LNCaP clone FGC (cell line): ENCODE results near the gene B4GALNT3.

Source experiments
- DNase-seq: peaks from one replicate; pipeline ENCODE4 v3.0.0-alpha.2; 2011; ENCODE audit warnings: low read depth
- H3K4me3 ChIP-seq: 2 replicates; pipeline ENCODE4 v1.5.1; 2011; ENCODE audit warnings: mild to moderate bottlenecking, low read depth, low read length, control low read depth
- TF ChIP-seq, protein P1 (sequence below): IDR thresholded peaks from 2 replicates; pipeline ENCODE4 v1.5.1; 2012; ENCODE audit warnings: mild to moderate bottlenecking; ENCODE audit not compliant: control insufficient read depth, insufficient read depth; ENCODE audit errors: extremely low read depth

The B4GALNT3 gene

DNA sequence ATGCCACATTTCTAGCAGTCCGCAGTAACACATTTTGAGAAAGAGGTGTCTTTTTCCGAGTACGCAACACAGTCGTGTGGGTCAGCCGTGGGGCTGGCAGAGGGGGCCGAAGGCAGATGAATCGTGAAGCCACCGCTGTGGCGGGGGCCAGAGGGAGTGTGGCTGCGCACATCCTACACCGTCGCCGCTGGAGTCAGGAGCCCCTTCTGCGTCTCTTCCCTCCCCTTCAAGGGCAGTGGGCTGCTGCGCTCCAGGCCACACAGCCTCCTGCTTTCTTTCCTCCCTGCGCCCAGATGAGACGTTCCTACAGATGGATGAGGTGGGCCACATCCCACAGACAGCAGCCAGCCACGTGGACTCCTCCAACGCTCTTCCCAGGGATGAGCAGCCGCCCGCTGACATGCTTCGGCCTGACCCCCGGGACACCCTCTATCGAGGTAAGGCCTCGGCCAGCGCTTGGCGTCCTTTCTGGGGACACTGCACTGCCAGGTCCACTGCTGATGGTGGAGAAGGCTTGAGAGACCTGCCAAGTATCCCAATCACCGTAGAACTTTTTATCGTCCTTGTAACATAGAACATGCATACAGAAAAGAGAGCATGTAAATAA is 89.8 kb downstream of the B4GALNT3 start:
- DNase-seq = no peak
- H3K4me3 ChIP-seq = no peak overlapping the region
- TF ChIP-seq, protein P1, sequence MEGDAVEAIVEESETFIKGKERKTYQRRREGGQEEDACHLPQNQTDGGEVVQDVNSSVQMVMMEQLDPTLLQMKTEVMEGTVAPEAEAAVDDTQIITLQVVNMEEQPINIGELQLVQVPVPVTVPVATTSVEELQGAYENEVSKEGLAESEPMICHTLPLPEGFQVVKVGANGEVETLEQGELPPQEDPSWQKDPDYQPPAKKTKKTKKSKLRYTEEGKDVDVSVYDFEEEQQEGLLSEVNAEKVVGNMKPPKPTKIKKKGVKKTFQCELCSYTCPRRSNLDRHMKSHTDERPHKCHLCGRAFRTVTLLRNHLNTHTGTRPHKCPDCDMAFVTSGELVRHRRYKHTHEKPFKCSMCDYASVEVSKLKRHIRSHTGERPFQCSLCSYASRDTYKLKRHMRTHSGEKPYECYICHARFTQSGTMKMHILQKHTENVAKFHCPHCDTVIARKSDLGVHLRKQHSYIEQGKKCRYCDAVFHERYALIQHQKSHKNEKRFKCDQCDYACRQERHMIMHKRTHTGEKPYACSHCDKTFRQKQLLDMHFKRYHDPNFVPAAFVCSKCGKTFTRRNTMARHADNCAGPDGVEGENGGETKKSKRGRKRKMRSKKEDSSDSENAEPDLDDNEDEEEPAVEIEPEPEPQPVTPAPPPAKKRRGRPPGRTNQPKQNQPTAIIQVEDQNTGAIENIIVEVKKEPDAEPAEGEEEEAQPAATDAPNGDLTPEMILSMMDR = no peak

- H3K4me3 ChIP-seq = no peak overlapping the region
- TF ChIP-seq, protein P1 = no peak
- DNase-seq = no peak
These were observed 90.9 kb downstream of the B4GALNT3 start for GRCh38 chr12:550473-551260.

- no peak for DNase-seq
- TF ChIP-seq, protein P1 = no peak
- H3K4me3 ChIP-seq = no peak overlapping the region
These were observed 92.7 kb downstream of the B4GALNT3 start for GRCh38 chr12:552466-552865.

DNA sequence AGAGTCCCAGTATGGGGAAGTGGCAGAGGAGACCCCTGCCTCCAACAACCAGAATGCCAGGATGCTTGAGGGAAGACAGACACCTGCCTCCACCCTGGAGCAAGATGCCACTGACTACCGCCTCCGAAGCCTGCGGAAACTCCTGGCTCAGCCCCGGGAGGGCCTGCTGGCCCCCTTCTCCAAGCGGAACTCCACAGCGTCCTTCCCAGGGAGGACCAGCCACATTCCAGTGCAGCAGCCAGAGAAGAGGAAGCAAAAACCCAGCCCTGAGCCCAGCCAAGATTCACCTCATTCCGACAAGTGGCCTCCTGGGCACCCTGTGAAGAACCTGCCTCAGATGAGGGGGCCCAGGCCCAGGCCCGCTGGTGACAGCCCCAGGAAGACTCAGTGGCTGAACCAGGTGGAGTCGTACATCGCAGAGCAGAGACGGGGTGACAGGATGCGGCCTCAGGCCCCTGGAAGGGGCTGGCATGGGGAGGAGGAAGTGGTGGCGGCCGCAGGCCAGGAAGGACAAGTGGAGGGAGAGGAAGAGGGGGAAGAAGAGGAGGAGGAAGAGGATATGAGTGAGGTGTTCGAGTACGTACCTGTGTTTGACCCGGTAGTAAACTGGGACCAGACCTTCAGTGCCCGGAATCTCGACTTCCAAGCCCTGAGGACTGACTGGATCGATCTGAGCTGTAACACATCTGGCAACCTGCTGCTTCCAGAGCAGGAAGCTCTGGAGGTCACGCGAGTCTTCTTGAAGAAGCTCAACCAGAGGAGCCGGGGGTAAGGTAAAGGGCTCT is 93.7 kb downstream of the B4GALNT3 start:
- TF ChIP-seq, protein P1 = no peak
- no peak overlapping the region for H3K4me3 ChIP-seq
- DNase-seq = no peak

DNA sequence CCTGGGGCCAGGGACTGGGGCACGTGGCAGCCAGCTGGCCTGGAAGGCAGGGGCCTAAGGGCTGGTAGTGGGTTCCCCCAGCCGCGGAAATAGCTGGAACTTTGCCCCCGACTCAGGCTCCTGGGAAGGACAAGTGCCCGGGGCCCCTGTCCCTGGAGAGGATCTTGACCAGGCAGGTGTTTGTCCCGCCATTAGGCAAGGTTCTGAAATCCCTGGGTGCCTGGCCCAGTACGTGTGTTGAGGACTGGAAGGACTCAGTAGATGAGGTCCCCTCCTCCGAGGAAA is 94.2 kb downstream of the B4GALNT3 start:
- H3K4me3 ChIP-seq = no peak overlapping the region
- no peak for DNase-seq
- TF ChIP-seq, protein P1 = no peak

- no peak overlapping the region for H3K4me3 ChIP-seq
- TF ChIP-seq, protein P1 = no peak
- DNase-seq = no peak
These were observed 96.8 kb downstream of the B4GALNT3 start for GRCh38 chr12:556498-556897.
